Measurements from ENCODE around the gene STX16.

The STX16 gene

GRCh38 chr20:58655328-58656107, 4.4 kb downstream of the STX16 start:
- DNase-seq (ENCODE audit: low spot score): no peak

DNA sequence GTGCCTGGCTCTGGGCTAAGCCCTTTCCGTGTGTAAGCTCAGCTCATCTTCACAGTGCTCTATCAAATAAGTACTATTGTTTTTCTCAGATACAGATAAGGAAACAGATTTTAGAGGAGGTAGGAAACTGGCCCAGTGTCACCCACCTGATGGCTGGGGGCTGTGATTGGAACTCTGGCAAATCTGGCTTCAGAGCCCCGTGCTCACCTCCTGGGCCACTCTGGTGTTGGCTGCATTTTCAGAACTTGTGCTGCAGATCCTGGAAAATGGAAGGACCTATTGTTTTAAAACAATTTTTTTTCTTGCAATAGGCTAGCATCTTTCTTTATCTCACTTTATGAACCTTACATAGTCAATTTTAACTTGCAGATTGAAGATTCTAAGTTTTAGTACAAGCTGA, 5.7 kb downstream of the STX16 start:
- DNase-seq (ENCODE audit: low spot score): no peak

DNA sequence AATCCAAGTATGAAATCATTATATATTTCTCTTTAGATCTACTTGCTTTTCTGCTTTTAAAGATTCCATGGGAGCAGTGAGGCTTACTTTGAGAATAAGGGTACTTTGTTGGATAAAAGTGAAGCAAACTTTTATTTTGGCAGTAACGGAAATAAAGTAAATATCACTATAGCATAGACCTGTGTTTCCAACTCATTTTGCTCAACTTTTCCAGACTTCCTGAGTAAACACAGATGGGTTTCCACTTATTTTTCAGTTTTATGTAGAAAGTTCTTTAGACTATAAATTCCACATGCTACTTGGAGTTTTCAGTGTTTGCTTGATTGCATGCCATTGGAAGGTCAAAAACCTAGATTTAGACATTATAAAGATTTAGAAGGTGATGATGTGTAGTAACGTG, 6.2 kb downstream of the STX16 start:
- DNase-seq (ENCODE audit: low spot score): no peak

GRCh38 chr20:58657986-58658385, 6.9 kb downstream of the STX16 start:
- no peak for DNase-seq (ENCODE audit: low spot score)

GRCh38 chr20:58658760-58659159, 7.7 kb downstream of the STX16 start:
- no peak for DNase-seq (ENCODE audit: low spot score)

GRCh38 chr20:58659841-58660240, 8.8 kb downstream of the STX16 start:
- DNase-seq (ENCODE audit: low spot score): no peak

- no peak for DNase-seq (ENCODE audit: low spot score)
Observed at GRCh38 chr20:58660855-58661597, 9.9 kb downstream of the STX16 start.

DNA sequence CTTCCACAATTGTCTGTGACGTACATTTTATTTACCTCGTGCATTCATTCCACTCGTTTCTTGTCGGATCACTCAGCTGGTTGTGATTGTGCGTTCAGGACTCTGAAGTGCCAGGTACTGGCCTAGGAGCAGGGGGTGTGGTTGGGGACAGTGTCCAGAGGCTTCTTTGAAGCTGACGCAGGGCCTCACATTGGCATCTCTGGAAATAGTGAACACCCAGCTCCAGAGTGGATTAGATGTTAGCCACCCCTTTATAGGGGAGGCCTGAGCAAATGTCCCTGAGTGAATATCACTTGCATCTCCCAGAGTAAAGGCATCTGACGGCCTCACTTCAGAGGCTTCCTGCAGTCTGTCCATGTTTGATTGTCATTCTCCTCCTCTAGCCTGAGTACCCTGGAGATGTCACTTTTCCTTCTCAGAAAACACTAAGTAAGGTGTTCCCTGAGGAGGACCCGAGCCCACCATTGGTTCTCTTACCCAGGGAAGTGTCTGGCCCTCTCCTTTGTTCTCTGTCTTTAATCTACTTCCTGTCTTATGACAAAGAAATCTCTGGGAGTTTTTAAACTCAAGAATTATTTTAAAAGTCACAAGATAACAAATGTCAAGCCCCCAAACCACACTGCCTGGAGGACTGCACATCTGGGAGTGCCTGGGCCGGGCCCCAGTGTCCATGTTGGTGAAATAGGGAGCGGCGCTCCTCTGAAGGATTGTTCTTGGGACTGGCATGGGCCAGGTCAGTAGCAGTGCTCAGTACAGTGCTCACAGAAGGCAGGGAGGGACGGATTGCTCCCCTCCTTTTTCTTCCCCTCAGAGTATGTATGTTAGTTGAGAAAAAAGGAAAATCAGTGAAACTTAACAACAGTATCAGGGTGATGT, 10.8 kb downstream of the STX16 start:
- no peak for DNase-seq (ENCODE audit: low spot score)

DNA sequence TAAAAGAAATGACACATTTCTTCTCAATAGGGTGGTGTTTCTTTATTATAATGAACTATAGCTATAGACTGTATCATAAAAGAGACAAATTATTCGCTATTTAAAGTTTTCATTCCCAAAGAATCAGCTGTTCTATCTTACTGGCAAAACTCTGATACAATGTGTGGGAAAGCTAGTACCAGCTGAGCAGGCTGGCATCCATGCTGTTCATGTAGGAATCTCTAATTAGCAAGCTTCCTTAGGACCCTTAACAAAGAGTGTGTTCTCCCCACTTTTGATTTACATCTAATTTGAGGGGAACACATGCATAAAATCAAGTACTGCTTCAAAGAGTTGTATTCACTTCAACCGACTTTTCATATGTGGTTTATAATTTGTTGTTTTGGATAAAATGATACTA, 13.2 kb downstream of the STX16 start:
- DNase-seq (ENCODE audit: low spot score): no peak

DNA sequence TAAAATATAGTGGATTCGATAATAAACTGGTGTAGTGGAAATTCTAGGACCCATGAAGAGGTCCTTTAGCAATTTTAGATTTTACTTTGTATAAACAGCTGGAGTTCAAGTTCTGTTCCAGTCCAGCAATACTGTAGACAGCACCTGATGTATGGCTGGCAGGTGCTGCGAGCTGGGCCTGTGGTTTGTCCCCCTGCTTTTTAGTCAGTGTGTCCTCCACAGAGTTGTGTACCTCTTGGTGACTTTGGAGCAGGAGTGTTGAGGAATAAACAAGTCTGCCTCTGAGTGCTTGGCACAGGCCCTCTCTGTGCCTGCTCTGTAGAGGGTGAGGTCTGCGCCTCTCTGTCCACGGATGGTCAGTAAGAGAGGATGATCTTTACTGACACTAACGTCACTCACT, 13.8 kb downstream of the STX16 start:
- DNase-seq (ENCODE audit: low spot score): no peak

- no peak for DNase-seq (ENCODE audit: low spot score)
Observed at GRCh38 chr20:58665606-58666005, 14.5 kb downstream of the STX16 start.

- DNase-seq (ENCODE audit: low spot score): no peak
Observed at GRCh38 chr20:58666702-58667101, 15.6 kb downstream of the STX16 start.

- no peak for DNase-seq (ENCODE audit: low spot score)
Observed at GRCh38 chr20:58667975-58668374, 16.9 kb downstream of the STX16 start.

DNA sequence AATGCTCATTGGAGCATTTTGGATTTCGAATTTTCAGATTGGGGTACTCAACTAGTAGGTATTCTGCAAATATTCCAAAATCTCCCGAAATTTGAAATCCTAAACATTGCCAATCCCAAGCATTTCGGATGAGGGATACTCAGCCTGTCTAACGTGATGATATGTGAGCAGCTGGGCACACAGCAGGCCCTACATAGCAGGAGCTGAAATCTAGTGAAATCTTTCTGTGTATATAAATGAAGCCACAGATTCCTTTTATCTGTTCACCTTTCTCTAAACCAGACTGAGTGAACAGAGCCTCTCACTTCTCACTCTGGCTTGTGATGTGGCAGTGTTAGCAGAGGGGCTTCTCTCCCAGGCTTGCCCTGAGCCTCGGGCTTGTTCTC, 17.8 kb downstream of the STX16 start:
- DNase-seq (ENCODE audit: low spot score): no peak

DNA sequence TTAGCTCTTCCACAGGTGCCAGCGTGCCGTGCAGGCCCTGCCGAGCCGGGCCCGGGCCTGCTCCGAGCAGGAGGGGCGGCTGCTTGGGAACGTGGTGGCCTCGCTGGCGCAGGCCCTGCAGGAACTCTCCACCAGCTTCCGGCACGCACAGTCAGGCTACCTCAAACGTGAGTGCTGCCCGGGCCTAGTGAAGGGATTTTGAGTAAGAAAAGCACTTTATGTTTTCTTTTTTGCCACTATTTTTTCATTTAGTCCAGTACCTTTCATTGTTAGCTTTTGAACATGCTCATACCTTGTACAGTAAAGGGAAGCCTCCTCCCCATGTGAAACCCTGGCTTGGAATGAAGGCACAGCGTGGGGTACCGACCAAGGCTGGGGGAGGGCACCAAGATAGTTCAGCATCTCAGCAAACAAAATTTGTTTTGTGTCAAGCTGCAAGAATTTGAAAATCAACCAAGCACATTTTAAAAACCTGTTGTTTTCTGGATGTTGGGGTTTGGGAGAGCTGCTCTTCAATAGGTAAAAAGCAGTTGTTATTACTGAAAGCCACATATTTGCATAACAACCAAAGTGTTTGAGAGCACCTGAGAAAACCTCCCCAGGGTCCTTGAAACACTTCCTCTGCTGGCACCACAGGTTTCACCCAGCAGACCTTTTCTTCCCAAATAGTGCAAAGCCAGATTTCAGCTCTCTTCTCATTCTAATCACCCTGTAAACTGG, 18.4 kb downstream of the STX16 start:
- no peak for DNase-seq (ENCODE audit: low spot score)

- DNase-seq (ENCODE audit: low spot score): no peak
Observed at GRCh38 chr20:58670102-58670501, 19.0 kb downstream of the STX16 start.

DNA sequence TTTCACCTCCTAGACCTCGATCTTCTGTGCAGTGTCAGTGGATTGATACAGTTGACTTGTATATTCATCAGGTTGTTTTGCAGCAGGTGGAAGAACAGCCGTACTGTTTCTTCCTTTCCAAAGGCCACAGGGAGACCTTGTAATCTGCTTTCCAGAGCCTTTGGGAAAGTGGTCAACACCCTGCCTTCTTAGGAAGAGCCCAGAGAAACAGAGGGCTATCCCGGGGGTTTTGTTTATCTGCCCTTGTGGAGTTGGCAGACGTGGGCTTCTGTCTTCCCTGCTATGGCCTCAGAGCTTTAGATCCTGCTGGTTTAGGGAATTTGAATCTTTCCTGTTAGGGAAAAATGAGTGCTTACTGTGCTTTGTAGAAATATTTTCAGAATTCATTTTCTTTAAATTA, 19.6 kb downstream of the STX16 start:
- DNase-seq (ENCODE audit: low spot score): no peak

GRCh38 chr20:58673119-58673518, 22.0 kb downstream of the STX16 start:
- DNase-seq (ENCODE audit: low spot score): no peak

DNA sequence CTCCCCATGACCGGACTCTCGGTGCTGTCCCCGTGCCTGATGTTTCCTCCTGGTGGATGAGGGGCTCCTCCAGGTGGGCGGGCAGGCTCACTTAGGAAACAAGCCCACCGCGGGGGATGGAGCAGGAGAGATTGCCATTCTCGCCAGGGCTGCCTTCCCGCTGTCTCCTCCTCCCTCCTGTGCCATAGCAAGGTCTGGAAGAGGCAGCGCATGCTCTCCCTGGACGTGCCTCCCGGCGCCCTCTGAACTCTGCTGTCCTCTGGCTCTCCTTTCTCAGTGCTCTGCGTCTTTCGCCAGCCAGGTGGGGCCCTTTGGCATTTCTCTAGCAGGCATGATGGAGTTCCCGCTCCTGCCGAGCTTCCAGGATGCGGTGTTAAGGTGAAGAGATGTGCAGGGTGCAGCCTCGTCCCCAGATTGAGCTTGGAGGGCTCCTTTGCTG, 24.1 kb downstream of the STX16 start:
- DNase-seq (ENCODE audit: low spot score): no peak

DNA sequence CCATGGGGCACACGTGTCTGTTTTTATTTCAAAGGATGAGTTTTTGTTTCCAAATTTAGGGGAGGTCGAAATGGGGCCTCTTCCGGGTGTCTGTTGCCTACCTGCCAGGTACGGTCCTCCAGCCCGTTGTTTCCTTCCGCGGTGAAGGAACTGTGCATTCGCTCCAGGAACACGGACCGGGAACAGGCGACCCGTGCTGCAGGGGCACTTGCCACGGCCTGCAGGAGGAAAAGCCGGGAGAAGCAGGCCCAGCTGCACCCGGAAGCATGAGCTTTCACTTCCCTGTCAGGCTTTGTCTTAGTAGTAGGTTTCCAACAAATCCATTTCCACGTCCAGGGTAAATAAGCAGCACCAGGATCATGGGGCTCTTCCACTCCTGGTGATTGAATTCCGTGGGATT, 24.6 kb downstream of the STX16 start:
- DNase-seq (ENCODE audit: low spot score): no peak

GRCh38 chr20:58676161-58676560, 25.1 kb downstream of the STX16 start:
- no peak for DNase-seq (ENCODE audit: low spot score)

GRCh38 chr20:58677079-58677604, 26.1 kb downstream of the STX16 start:
- DNase-seq (ENCODE audit: low spot score): no peak

Measured in HuH-7.5 (cell line).